HAP-1 (cell line): Measurements from ENCODE around the gene MTG2.

Source experiments
- DNase-seq, 2 experiments: peaks; one replicate each; pipeline ENCODE4 v3.0.0-alpha.2; 2016 to 2020; ENCODE audit warnings: low spot score in 2 of 2
- H3K27me3 ChIP-seq: fragments of 250-450 bp; sonication (Bioruptor Pico); 2 replicates; pipeline ENCODE4 v1.5.1; 2020; ENCODE audit warnings: low read depth, mild to moderate bottlenecking, moderate library complexity
- H3K36me3 ChIP-seq: fragments of 250-450 bp; sonication (Bioruptor Pico); replicated peaks from 2 replicates; pipeline ENCODE4 v1.5.1; 2020; ENCODE audit warnings: mild to moderate bottlenecking
- H3K4me1 ChIP-seq: fragments of 250-450 bp; sonication (Bioruptor Pico); 2 replicates; pipeline ENCODE4 v1.5.1; 2020; ENCODE audit warnings: mild to moderate bottlenecking
- H3K4me3 ChIP-seq: fragments of 250-450 bp; sonication (Bioruptor Pico); 2 replicates; pipeline ENCODE4 v1.5.1; 2020; ENCODE audit warnings: mild to moderate bottlenecking, moderate library complexity
- H3K9me3 ChIP-seq: fragments of 250-450 bp; sonication (Bioruptor Pico); 2 replicates; pipeline ENCODE4 v1.5.1; 2020; ENCODE audit warnings: mild to moderate bottlenecking, moderate library complexity
- in situ Hi-C: fragments of 300-500 bp; cut with MboI; formaldehyde crosslinking; loops from 3 replicates; pipeline ENCODE4 v1.14.3; 2020; ENCODE audit warnings: low sequenced_read_pairs, inconsistent platforms, mixed read lengths

MTG2 gene

DNA sequence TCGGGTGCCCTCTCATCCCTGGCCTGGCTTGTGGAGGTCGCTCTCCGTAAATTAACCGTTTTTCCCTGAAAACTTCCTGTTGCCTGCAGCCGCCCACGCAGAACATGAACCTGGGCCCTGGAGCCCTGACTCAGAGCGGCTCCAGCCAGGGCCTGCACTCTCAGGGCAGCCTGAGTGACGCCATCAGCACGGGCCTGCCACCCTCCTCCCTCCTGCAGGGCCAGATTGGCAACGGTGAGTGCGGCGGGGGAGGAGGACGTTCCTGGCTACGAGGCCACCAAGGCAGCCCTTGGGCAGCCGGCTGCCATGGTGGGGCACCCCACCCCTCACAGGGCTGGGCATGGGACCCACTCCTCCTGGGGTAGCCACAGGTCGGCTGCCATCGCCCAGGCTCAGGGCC, 21.5 kb upstream of the MTG2 start:
- in situ Hi-C loops: no loop called here
- Histone ChIP-seq H3K27me3 (no peaks in the 10 kb centered on the region), H3K36me3 (peaks cover 31% of the 10 kb centered on the region), H3K4me3 (no peak overlapping the region), H3K9me3 (no peaks in the 10 kb centered on the region), H3K4me1 (no peaks in the 10 kb centered on the region)
- no peak for DNase-seq

DNA sequence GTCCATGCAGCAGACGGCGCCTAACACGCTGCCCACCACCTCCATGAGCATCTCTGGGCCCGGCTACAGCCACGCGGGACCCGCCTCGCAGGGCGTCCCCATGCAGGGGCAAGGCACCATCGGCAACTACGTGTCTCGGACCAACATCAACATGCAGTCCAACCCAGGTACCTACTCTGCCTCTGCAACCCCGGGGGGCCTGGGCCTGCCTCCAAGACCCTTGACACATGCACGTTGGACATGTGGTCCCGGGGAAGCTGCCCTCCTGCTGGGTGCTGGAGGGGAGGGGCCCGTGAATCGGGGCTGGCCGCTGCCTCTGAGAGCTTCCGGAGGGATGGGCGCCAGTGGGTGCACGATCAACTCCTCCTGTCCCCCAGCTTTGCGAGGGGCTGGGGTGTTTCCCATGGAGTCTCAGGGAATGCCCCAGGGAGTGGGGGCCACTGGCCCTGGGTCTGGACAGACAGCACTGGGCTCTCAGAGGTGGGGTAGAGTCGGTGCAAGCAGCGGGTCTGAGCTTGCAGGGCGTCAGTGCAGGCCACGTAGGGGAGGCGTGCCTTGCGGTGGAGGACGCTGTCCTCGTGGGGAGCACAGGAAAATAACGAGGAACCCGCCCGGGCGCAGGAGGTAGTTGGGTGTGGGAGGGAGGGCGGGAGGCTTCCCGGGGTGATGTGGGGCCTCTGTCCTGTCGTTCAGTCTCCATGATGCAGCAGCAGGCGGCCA, 19.9 kb upstream of the MTG2 start:
- DNase-seq: no peak
- in situ Hi-C loops: no loop called here
- peaks cover 33% of the 10 kb centered on the region for H3K36me3 ChIP-seq
- no peak overlapping the region for H3K4me3 ChIP-seq
- no peaks in the 10 kb centered on the region for H3K27me3 ChIP-seq
- H3K4me1 ChIP-seq: no peaks in the 10 kb centered on the region
- H3K9me3 ChIP-seq: no peaks in the 10 kb centered on the region

DNA sequence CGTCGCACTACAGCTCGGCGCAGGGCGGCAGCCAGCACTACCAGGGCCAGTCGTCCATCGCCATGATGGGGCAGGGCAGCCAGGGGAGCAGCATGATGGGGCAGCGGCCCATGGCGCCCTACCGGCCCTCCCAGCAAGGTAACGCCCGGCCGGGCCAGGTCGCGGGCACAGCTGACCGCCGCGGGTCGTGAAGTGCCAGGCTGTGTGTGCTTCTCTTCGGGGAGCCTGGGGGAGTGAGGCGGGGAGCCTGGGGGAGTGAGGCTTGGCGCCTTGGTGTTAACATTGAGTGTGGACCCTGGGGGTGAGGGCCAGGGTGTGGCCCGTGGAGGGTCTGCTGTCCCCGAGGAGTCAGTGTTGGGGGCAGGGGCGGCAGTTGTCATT, 19.4 kb upstream of the MTG2 start:
- Histone ChIP-seq H3K4me1 (no peaks in the 10 kb centered on the region), H3K36me3 (peaks cover 37% of the 10 kb centered on the region), H3K4me3 (no peak overlapping the region), H3K9me3 (no peaks in the 10 kb centered on the region), H3K27me3 (no peaks in the 10 kb centered on the region)
- in situ Hi-C loops: no loop called here
- no peak for DNase-seq

DNA sequence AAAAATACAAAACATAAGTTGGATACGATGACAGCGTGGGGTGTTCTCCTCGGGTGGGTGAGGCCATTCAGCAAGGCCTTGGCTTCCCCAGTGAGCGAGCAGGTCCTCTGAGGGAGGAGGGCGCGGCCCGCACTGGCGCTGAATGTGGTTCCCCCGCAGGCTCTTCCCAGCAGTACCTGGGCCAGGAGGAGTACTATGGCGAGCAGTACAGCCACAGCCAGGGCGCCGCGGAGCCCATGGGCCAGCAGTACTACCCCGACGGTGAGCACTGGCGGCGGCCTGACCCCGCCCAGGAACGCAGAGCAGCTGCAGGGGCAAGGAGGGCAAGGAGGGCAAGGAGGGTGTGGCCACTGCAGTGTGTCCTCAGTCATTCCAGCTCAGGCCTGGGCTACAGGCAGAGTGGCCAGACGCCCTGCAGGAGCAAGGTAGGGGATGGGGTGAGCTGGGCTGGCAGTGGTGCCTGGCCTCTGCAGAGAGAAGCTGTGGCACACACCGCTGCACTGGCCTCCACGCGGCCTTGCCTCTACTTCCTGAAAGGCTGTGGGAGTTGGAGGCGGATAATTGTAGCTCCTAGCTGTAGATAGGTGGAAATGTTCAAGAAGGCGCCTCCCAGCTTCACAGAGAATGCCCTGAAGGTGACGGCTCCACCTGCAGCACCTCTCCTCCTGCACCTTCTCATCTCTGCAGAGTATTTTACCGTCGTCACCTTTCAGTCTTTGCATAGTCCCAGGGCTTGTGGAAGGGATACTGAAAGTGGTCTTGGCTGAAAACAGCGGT, 18.7 kb upstream of the MTG2 start:
- Histone ChIP-seq H3K36me3 (peaks cover 37% of the 10 kb centered on the region), H3K4me1 (no peaks in the 10 kb centered on the region), H3K9me3 (no peaks in the 10 kb centered on the region), H3K27me3 (no peaks in the 10 kb centered on the region), H3K4me3 (no peak overlapping the region)
- DNase-seq: no peak
- in situ Hi-C loops: no loop called here

DNA sequence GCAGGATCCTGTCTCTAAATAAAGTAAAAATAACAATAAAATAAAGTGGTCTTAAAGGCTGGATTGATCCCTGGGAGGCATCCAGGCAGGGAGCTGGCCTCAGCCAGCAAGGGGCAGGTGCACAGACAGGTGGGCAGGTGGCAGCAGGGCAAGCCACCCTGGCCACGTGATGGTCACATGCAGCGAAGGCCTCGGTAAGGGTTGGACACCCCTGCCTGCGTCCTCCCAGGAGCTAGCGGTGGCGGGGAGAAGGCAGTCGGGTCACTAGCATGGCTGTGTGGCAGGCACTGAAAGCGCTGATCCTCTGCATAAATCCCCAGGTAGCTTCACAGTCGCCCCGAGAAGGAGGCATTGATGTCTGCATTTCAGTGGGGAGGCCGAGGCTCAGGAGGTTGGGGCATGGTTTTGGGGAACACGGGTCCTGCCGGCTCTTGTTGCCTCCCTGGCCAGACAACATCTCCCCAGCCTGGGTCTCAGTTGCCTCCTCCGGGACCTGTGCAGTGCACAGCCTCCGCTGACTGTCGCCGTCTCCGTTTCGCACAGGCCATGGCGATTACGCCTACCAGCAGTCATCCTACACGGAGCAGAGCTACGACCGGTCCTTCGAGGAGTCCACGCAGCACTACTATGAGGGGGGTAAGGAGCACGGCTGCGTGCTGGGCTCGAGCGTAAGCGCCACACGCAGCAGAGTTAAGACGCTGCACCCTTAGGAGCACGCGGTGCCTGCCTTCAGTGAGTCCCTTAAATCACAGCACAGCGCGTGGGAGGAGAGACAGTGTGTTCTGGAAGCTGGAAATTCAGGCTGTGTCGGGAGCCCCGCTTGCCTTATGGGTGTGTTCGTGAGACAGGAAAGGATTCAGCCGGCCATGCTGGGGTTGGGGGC, 17.7 kb upstream of the MTG2 start:
- DNase-seq: no peak
- Histone ChIP-seq H3K9me3 (no peaks in the 10 kb centered on the region), H3K4me3 (no peak overlapping the region), H3K36me3 (peaks cover 37% of the 10 kb centered on the region), H3K27me3 (no peaks in the 10 kb centered on the region), H3K4me1 (no peaks in the 10 kb centered on the region)
- in situ Hi-C loops: no loop called here

DNA sequence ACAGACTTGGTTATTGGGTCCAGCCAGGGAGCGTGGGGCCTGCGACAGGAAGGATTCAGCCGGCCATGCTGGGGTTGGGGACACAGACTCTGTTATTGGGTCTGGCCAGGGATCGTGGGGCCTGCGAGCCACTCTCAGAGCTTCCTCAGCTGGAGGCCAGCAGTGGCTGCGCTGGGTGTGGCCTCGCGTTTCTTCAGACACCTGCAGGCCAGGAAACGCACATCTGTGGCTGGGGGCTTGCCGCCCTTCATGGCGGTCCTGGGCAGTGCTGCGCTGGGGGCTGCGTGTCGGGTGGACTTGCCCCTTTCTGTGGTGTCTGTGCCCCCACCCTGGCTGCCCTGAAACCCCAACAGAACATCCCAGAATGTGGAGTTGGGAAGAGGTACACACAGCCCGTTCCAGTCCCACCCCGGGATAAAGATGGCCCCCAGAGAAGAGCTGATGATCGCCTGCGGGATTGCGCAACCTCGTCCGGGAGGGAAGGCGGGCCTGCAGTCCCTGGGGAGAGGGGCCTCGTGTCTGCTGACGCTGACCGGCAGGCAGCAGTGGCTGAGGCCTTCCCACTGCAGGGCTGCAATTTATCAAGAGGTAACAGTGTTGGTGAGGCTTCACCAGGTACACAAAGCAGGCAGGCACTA, 16.9 kb upstream of the MTG2 start:
- no peak for DNase-seq
- H3K9me3 ChIP-seq: no peaks in the 10 kb centered on the region
- H3K27me3 ChIP-seq: no peaks in the 10 kb centered on the region
- in situ Hi-C loops: no loop called here
- H3K4me3 ChIP-seq: no peak overlapping the region
- H3K4me1 ChIP-seq: no peaks in the 10 kb centered on the region
- peaks cover 37% of the 10 kb centered on the region for H3K36me3 ChIP-seq

DNA sequence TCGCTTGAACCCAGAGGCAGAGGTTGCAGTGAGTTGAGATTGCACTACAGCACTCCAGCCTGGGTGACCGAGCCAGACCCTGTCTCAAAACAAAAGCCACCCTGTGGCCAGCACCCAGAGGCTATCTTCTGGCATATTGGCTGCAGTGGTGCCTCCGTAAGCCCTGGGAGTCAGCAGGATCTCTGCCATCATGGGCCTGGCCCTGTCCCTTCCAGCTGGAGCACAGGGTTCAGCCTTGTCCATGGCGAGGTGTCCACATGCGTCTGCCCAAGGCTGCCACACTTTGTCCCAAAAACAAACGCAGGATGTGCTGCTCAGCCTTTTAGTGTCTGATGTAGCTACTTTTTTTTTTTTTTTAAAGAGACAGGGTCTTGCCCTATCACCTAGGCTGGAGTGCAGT, 15.4 kb upstream of the MTG2 start:
- in situ Hi-C loops: no loop called here
- no peaks in the 10 kb centered on the region for H3K9me3 ChIP-seq
- peaks cover 31% of the 10 kb centered on the region for H3K36me3 ChIP-seq
- no peaks in the 10 kb centered on the region for H3K4me1 ChIP-seq
- H3K27me3 ChIP-seq: no peaks in the 10 kb centered on the region
- no peak for DNase-seq
- no peak overlapping the region for H3K4me3 ChIP-seq

DNA sequence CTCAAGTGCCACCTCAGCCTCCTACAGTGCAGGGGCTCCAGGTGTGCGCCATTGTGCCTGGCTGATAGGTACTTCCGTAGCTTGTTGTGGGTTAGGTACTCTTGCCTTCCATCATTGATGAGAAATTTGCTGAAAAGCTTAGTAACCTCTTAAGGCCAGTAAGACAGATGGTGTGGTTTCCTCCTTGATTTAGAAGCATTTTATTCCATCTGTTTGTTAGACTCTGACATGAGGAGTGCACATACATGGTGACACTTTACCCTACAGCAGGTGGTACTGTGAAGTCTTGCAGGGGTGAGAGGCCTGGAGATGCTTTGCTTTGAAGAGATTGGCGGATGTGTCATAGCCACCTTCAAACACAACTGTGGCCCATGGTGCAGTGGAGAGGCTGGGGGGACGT, 14.8 kb upstream of the MTG2 start:
- no peak for DNase-seq
- Histone ChIP-seq H3K4me3 (no peak overlapping the region), H3K9me3 (no peaks in the 10 kb centered on the region), H3K27me3 (no peaks in the 10 kb centered on the region), H3K36me3 (peaks cover 26% of the 10 kb centered on the region), H3K4me1 (no peaks in the 10 kb centered on the region)
- in situ Hi-C loops: no loop called here

DNA sequence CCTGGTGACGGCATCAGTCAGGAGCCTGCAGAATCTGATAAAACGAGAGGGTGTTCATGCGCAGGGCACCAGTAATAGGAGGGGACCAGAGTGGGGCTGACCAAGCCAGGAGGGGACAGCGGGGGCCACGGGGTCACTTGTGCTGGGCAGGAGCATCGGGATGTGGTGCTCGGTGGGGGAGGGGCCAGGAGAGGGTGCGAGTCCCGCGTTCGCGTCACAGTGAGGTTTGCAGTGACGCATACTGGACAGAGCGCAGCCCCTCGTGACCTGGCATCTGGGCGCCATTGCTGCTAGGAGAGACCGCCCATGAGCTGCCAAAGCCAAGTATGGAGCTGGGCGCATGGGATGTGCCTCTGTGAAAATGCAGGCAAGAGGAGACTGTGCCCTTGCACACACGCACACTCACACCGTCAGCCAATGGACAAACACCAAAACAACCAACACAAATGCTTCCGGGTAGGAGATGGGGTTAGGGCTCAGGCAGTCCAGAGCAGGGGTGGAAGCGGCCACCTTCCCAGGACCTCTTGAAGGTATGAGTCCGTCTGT, 13.9 kb upstream of the MTG2 start:
- no peak for DNase-seq
- H3K4me3 ChIP-seq: no peak overlapping the region
- in situ Hi-C loops: no loop called here
- no peaks in the 10 kb centered on the region for H3K4me1 ChIP-seq
- no peaks in the 10 kb centered on the region for H3K27me3 ChIP-seq
- no peaks in the 10 kb centered on the region for H3K9me3 ChIP-seq
- H3K36me3 ChIP-seq: peaks cover 20% of the 10 kb centered on the region

DNA sequence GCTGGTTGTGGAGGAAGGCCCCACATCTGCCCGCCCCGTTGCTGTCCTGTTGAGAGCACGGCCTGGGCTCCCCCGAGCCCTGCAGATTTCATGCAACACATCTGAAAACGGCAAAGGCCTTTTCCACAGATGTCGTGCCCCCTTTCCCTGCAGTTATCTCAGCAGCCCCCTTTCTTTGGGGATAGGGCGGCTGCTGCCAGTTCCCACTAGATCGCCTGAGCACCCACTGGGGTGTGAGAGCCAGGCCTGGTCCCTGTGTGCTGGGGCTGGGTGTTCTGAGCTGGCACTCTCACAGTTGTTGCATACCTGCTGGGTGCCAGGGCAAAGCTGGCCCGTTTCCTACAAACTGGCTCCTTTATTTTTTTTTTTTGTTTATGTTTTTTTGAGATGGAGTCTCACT, 12.3 kb upstream of the MTG2 start:
- Histone ChIP-seq H3K27me3 (no peaks in the 10 kb centered on the region), H3K4me1 (no peaks in the 10 kb centered on the region), H3K9me3 (no peaks in the 10 kb centered on the region), H3K36me3 (peaks cover 14% of the 10 kb centered on the region), H3K4me3 (no peak overlapping the region)
- in situ Hi-C loops: no loop called here
- DNase-seq: no peak

DNA sequence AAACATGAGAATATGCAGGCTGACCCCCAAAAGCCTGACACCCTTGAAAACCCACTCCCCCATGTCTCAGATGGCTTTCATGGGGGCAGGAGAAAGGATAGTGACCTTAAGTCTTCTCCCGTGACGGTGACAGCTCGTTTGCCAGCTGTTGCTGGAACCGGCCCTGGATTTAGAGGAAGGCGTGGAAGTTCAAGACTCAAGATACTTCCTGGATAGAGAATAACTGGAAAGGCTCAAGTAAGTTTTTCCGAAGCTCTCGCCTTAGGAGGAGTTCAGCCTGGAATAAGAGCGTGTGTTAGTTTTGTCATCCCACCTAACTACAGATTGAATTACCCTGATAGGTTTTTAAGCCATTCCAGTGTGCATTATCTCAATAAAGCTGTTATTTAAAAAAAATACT, 11.6 kb upstream of the MTG2 start:
- H3K36me3 ChIP-seq: peaks cover 7% of the 10 kb centered on the region
- in situ Hi-C loops: no loop called here
- no peak overlapping the region for H3K4me3 ChIP-seq
- H3K9me3 ChIP-seq: no peaks in the 10 kb centered on the region
- H3K4me1 ChIP-seq: no peaks in the 10 kb centered on the region
- DNase-seq: no peak
- H3K27me3 ChIP-seq: no peaks in the 10 kb centered on the region

DNA sequence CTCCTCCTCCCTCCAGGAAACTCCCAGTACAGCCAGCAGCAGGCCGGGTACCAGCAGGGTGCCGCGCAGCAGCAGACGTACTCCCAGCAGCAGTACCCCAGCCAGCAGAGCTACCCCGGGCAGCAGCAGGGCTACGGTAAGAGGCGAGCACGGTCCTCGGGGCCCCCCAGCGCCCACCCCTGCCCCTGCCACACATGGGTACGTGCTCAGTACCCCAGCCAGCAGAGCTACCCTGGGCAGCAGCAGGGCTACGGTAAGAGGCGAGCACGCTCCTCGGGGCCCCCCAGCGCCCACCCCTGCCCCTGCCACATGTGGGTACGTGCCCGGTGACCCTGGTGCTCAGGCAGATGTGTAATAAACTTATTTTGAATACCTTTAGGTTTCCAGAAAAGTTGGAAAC, 10.2 kb upstream of the MTG2 start:
- H3K36me3 ChIP-seq: peaks cover 5% of the 10 kb centered on the region; the same call in 1 of the 2 replicates

DNA sequence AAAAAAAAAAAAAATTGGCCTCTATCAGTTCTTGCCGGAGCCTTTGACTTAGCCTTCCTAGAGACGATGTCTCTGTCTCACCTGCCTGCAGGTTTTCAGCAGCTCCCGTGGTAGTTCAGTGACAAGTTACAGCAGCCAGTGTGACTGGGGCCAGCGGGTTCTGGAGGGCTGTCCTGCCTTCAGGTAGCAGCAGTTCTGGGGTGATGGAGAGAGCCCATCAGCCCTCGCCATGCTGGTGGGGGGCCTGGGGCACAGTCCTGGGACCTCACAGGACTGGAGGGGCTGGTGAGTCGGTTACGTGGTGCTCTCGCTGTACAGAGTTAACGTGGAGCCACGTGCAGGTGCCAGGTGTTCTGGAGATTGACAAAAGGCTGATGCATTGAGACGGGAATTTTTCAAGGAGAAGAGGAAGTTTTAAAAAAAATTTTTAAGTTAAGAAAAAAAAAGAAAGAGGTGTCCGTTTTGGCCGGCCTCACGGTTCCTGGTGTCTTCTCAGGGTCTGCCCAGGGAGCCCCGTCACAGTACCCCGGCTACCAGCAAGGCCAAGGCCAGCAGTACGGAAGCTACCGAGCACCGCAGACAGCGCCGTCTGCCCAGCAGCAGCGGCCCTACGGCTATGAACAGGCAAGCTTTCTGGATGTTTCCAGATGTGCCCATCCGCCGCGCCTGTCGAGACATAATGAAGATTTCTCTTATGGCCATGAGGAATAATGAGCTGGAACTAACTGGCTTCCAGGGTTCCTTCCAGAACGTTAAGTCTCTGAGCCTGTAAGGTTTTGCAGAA, 8.6 kb upstream of the MTG2 start:
- no peak for DNase-seq
- Histone ChIP-seq H3K4me1 (no peaks in the 10 kb centered on the region), H3K4me3 (no peak overlapping the region), H3K36me3 (no peaks in the 10 kb centered on the region; the same call in none of the 2 replicates), H3K27me3 (no peaks in the 10 kb centered on the region), H3K9me3 (no peaks in the 10 kb centered on the region)
- in situ Hi-C loops: no loop called here

More for the DNA sequence above, 10.2 kb upstream of the MTG2 start:
- Histone ChIP-seq H3K4me1 (no peaks in the 10 kb centered on the region), H3K9me3 (no peaks in the 10 kb centered on the region), H3K4me3 (no peak overlapping the region), H3K27me3 (no peaks in the 10 kb centered on the region)
- no peak for DNase-seq
- in situ Hi-C loops: no loop called here
